ENCODE results near the gene HACD4.

The HACD4 gene

DNA sequence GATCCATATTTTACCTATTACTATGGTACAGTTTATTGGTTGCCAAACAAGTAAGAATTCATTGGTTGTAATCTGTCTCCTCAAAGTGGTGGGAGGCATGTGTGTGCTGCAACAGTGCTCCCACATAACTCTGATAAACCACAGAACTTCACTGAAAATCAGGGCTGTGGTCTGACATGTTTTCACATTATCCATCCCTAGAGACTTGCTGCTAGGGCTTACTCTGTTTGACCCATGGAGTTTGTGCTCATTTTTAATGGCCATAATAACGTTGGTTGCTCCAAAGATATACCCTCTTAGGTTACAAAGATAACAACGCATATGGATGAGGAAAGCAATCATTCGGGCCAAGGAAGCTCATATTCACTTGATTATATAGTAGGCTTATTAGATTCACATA lies 37.0 kb downstream of the HACD4 start (continued):
- TF ChIP-seq, protein P1, sequence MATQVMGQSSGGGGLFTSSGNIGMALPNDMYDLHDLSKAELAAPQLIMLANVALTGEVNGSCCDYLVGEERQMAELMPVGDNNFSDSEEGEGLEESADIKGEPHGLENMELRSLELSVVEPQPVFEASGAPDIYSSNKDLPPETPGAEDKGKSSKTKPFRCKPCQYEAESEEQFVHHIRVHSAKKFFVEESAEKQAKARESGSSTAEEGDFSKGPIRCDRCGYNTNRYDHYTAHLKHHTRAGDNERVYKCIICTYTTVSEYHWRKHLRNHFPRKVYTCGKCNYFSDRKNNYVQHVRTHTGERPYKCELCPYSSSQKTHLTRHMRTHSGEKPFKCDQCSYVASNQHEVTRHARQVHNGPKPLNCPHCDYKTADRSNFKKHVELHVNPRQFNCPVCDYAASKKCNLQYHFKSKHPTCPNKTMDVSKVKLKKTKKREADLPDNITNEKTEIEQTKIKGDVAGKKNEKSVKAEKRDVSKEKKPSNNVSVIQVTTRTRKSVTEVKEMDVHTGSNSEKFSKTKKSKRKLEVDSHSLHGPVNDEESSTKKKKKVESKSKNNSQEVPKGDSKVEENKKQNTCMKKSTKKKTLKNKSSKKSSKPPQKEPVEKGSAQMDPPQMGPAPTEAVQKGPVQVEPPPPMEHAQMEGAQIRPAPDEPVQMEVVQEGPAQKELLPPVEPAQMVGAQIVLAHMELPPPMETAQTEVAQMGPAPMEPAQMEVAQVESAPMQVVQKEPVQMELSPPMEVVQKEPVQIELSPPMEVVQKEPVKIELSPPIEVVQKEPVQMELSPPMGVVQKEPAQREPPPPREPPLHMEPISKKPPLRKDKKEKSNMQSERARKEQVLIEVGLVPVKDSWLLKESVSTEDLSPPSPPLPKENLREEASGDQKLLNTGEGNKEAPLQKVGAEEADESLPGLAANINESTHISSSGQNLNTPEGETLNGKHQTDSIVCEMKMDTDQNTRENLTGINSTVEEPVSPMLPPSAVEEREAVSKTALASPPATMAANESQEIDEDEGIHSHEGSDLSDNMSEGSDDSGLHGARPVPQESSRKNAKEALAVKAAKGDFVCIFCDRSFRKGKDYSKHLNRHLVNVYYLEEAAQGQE (tag by site-specific recombination; IDR thresholded peaks at IDR 0.05) = no peak
- TF ChIP-seq TRIM28 (IDR thresholded peaks at IDR 0.05; ENCODE audit: borderline replicate concordance, low read length) = peak; percentile 50; the same call in 1 of the 2 replicates
- no peak for TF ChIP-seq ZNF174 (tag by site-specific recombination; IDR thresholded peaks at IDR 0.05)
- TF ChIP-seq, protein P2, sequence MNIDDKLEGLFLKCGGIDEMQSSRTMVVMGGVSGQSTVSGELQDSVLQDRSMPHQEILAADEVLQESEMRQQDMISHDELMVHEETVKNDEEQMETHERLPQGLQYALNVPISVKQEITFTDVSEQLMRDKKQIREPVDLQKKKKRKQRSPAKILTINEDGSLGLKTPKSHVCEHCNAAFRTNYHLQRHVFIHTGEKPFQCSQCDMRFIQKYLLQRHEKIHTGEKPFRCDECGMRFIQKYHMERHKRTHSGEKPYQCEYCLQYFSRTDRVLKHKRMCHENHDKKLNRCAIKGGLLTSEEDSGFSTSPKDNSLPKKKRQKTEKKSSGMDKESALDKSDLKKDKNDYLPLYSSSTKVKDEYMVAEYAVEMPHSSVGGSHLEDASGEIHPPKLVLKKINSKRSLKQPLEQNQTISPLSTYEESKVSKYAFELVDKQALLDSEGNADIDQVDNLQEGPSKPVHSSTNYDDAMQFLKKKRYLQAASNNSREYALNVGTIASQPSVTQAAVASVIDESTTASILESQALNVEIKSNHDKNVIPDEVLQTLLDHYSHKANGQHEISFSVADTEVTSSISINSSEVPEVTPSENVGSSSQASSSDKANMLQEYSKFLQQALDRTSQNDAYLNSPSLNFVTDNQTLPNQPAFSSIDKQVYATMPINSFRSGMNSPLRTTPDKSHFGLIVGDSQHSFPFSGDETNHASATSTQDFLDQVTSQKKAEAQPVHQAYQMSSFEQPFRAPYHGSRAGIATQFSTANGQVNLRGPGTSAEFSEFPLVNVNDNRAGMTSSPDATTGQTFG (tag by site-specific recombination; IDR thresholded peaks at IDR 0.05; ENCODE audit: borderline replicate concordance) = no peak
- peak; percentile 74 for TF ChIP-seq FEZF1 (tag by site-specific recombination; IDR thresholded peaks at IDR 0.05)

DNA sequence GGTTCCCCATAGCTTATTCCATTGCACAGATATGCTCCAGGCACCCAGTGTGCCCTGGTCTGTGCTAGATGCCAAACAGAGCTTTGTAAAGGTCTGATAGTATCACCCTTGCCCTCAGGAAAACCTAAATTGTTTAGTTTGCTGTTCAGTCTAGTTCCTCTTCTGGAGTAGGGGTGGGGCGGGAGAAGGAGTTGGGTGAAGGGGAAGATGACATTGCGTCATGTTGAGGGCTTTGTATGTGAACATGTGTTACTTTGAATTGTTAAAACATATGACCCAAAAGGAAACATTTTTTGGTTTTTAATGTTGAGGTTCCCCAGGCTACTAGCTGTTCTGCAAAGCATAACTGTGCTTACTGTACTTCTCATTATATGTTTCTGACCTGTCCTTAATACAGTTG lies 40.6 kb downstream of the HACD4 start:
- TF ChIP-seq, protein P3, sequence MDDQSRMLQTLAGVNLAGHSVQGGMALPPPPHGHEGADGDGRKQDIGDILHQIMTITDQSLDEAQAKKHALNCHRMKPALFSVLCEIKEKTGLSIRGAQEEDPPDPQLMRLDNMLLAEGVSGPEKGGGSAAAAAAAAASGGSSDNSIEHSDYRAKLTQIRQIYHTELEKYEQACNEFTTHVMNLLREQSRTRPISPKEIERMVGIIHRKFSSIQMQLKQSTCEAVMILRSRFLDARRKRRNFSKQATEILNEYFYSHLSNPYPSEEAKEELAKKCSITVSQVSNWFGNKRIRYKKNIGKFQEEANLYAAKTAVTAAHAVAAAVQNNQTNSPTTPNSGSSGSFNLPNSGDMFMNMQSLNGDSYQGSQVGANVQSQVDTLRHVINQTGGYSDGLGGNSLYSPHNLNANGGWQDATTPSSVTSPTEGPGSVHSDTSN (CRISPR knock-in tag; IDR thresholded peaks at IDR 0.05) = no peak
- TF ChIP-seq ZNF624 (tag by site-specific recombination; IDR thresholded peaks at IDR 0.05) (no peak), GLI2 (tag by site-specific recombination; IDR thresholded peaks at IDR 0.05; ENCODE audit: borderline replicate concordance, low read depth) (no peak), ZNF670 (tag by site-specific recombination; IDR thresholded peaks at IDR 0.05; ENCODE audit: low read depth) (no peak), ZNF211 (tag by site-specific recombination; IDR thresholded peaks at IDR 0.05; ENCODE audit: low read depth) (no peak), HOXC10 (CRISPR knock-in tag; IDR thresholded peaks at IDR 0.05) (no peak)
- TF ChIP-seq, protein P4, sequence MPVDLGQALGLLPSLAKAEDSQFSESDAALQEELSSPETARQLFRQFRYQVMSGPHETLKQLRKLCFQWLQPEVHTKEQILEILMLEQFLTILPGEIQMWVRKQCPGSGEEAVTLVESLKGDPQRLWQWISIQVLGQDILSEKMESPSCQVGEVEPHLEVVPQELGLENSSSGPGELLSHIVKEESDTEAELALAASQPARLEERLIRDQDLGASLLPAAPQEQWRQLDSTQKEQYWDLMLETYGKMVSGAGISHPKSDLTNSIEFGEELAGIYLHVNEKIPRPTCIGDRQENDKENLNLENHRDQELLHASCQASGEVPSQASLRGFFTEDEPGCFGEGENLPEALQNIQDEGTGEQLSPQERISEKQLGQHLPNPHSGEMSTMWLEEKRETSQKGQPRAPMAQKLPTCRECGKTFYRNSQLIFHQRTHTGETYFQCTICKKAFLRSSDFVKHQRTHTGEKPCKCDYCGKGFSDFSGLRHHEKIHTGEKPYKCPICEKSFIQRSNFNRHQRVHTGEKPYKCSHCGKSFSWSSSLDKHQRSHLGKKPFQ (tag by site-specific recombination; IDR thresholded peaks at IDR 0.05) = no peak
- ChIA-PET CTCF (no interaction called here), POLR2A (no interaction called here)
- no peaks in the 10 kb centered on the region for H3K9me3 ChIP-seq (ENCODE audit: control insufficient read depth, insufficient read depth, low read depth, low read length)
- H3K27ac ChIP-seq (ENCODE audit: extremely low read depth, low read depth, low read length) = no peak overlapping the region
- H3K4me3 ChIP-seq (ENCODE audit: low read depth, low read length) = no peak overlapping the region
- peaks cover 0 to 35% of the 10 kb centered on the region in 2 experiments; a peak in 1 of 3 replicates for H3K36me3 ChIP-seq (ENCODE audit: control insufficient read depth in 2 of 2, insufficient read depth in 1 of 2, low read length in 2 of 2)
- peaks cover 5% of the 10 kb centered on the region for H3K4me1 ChIP-seq (ENCODE audit: control insufficient read depth, insufficient read depth, low read length)

DNA sequence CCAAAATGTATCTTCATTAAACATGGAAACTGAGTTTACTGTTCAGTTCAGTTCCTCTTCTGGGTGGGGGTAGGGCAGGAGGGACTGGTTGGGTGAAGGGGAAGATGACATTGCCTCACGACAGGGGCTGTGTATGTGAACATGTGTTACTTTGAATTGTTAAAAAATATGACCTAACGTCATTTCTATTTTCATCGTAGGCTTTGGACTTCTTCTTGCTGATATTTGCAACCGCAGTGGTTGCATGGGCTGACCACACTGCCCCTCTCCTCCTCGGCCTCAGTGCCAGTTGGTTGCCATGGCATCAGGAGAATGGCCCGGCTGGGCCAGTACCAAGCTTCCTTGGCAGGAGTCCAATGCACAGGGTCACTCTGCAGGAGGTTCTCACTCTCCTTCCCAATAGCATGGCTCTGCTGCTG lies 41.5 kb downstream of the HACD4 start:
- peaks cover 0 to 30% of the 10 kb centered on the region in 2 experiments; a peak in 1 of 3 replicates for H3K36me3 ChIP-seq (ENCODE audit: control insufficient read depth in 2 of 2, insufficient read depth in 1 of 2, low read length in 2 of 2)
- H3K27ac ChIP-seq (ENCODE audit: extremely low read depth, low read depth, low read length) = no peak overlapping the region
- peaks cover 5% of the 10 kb centered on the region for H3K4me1 ChIP-seq (ENCODE audit: control insufficient read depth, insufficient read depth, low read length)
- no peak overlapping the region for H3K4me3 ChIP-seq (ENCODE audit: low read depth, low read length)
- ChIA-PET POLR2A (no interaction called here), CTCF (interaction anchor here (0.9 kb wide), 1 partner anchor 86 kb away, joined by 3 read pairs; no protein-coding TSS in a partner anchor)
- no peaks in the 10 kb centered on the region for H3K9me3 ChIP-seq (ENCODE audit: control insufficient read depth, insufficient read depth, low read depth, low read length)
- TF ChIP-seq ZNF792 (tag by site-specific recombination; IDR thresholded peaks at IDR 0.05) (no peak), ZNF114 (tag by site-specific recombination; IDR thresholded peaks at IDR 0.05) (no peak), ZNF155 (tag by site-specific recombination; IDR thresholded peaks at IDR 0.05) (no peak), ZNF146 (tag by site-specific recombination; IDR thresholded peaks at IDR 0.05) (no peak), ZBTB17 (tag by site-specific recombination; IDR thresholded peaks at IDR 0.05) (no peak), ZNF529 (tag by site-specific recombination; IDR thresholded peaks at IDR 0.05; ENCODE audit: insufficient replicate concordance) (no peak), ZNF24 (tag by site-specific recombination; IDR thresholded peaks at IDR 0.05) (no peak), ZNF548 (tag by site-specific recombination; IDR thresholded peaks at IDR 0.05) (no peak)
- TF ChIP-seq, protein P5, sequence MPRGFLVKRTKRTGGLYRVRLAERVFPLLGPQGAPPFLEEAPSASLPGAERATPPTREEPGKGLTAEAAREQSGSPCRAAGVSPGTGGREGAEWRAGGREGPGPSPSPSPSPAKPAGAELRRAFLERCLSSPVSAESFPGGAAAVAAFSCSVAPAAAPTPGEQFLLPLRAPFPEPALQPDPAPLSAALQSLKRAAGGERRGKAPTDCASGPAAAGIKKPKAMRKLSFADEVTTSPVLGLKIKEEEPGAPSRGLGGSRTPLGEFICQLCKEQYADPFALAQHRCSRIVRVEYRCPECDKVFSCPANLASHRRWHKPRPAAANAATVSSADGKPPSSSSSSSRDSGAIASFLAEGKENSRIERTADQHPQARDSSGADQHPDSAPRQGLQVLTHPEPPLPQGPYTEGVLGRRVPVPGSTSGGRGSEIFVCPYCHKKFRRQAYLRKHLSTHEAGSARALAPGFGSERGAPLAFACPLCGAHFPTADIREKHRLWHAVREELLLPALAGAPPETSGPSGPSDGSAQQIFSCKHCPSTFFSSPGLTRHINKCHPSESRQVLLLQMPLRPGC (tag by site-specific recombination; IDR thresholded peaks at IDR 0.05) = no peak

Data from HEK293 (cell line).